SH-SY5Y (cell line): Measurements from ENCODE around the gene TFG.

Source experiments
- GATA2 ChIP-seq: IDR thresholded peaks from 2 replicates; pipeline ENCODE4 v1.6.1; 2011; ENCODE audit warnings: mild to moderate bottlenecking, low read depth, low read length
- GATA3 ChIP-seq: IDR thresholded peaks from 2 replicates; pipeline ENCODE4 v1.6.1; 2011; ENCODE audit warnings: low read depth, mild to moderate bottlenecking, low read length, moderate library complexity

DNA sequence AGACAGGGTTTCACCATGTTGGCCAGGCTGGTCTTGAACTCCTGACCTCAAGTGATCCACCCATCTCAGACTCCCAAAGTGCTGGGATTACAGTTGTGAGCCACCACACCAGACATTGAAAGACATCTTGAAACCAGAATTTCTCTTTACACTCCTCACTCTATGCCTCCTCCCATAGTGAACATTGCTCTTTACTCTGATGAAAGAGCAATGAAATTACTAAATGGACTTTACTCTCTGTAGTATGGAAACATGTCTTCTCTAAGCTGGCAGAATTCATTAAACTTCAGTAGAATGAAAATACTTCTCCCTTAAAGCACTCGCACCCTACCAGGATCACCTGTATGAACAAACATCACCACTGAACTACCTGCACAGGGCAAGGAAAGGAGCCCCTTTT is 27.8 kb upstream of the TFG start:
- no peak for TF ChIP-seq GATA3
- TF ChIP-seq GATA2, result no peak
